BE2C (cell line): ENCODE results near the gene BEST4.
"Not testable (repeated sequence)": the region's sequence is repeated elsewhere in the genome, so short reads cannot be mapped to it uniquely, and the experiment has no call there.

Experiments
- DNase-seq: peaks from one replicate; pipeline ENCODE4 v3.0.0-alpha.2; 2020
- H3K27me3 ChIP-seq: fragments of 250-450 bp; sonication (Bioruptor Pico); 2 replicates; pipeline ENCODE4 v1.5.1; 2020; ENCODE audit warnings: mild to moderate bottlenecking
- H3K36me3 ChIP-seq: fragments of 250-450 bp; sonication (Bioruptor Pico); 2 replicates; pipeline ENCODE4 v1.5.1; 2020; ENCODE audit warnings: mild to moderate bottlenecking
- H3K4me1 ChIP-seq: fragments of 250-450 bp; sonication (Bioruptor Pico); 2 replicates; pipeline ENCODE4 v1.5.1; 2020
- H3K4me3 ChIP-seq: 2 replicates; pipeline ENCODE4 v1.5.1; 2011; ENCODE audit warnings: low read depth, low read length
- H3K9me3 ChIP-seq: fragments of 250-450 bp; sonication (Bioruptor Pico); 2 replicates; pipeline ENCODE4 v1.5.1; 2020
- CTCF ChIP-seq: IDR thresholded peaks from 2 replicates; pipeline ENCODE4 v1.5.1; 2012; ENCODE audit warnings: mild to moderate bottlenecking, low read depth, low read length

BEST4 gene

GRCh38 chr1:44812822-44813543 lies 25.0 kb upstream of the BEST4 start:
- peaks cover 7% of the 10 kb centered on the region for H3K4me1 ChIP-seq

GRCh38 chr1:44811234-44811633 lies 23.3 kb upstream of the BEST4 start:
- H3K9me3 ChIP-seq = no peaks in the 10 kb centered on the region
- H3K4me1 ChIP-seq = peaks cover 20% of the 10 kb centered on the region
- TF ChIP-seq CTCF = no peak
- no peaks in the 10 kb centered on the region for H3K36me3 ChIP-seq
- H3K4me3 ChIP-seq = no peak overlapping the region
- no peak for DNase-seq
- no peaks in the 10 kb centered on the region for H3K27me3 ChIP-seq

More at GRCh38 chr1:44812822-44813543, 25.0 kb upstream of the BEST4 start:
- no peak for DNase-seq
- Histone ChIP-seq H3K9me3 (no peaks in the 10 kb centered on the region), H3K4me3 (no peak overlapping the region), H3K27me3 (no peaks in the 10 kb centered on the region), H3K36me3 (no peaks in the 10 kb centered on the region)
- no peak for TF ChIP-seq CTCF

GRCh38 chr1:44810762-44811105 lies 22.8 kb upstream of the BEST4 start:
- H3K4me3 ChIP-seq, H3K9me3 ChIP-seq, H3K36me3 ChIP-seq, H3K27me3 ChIP-seq, DNase-seq: not testable (repeated sequence)
- peaks cover 20% of the 10 kb centered on the region for H3K4me1 ChIP-seq

- Histone ChIP-seq H3K27me3 (no peaks in the 10 kb centered on the region), H3K4me1 (peaks cover 20% of the 10 kb centered on the region), H3K9me3 (no peaks in the 10 kb centered on the region), H3K4me3 (no peak overlapping the region), H3K36me3 (no peaks in the 10 kb centered on the region)
- DNase-seq = no peak
- TF ChIP-seq CTCF = no peak
Observed at GRCh38 chr1:44810101-44810761, 22.3 kb upstream of the BEST4 start.

- no peaks in the 10 kb centered on the region for H3K27me3 ChIP-seq
- no peaks in the 10 kb centered on the region for H3K9me3 ChIP-seq
- no peak for TF ChIP-seq CTCF
- DNase-seq = no peak
- H3K4me3 ChIP-seq = no peak overlapping the region
- no peaks in the 10 kb centered on the region for H3K36me3 ChIP-seq
- H3K4me1 ChIP-seq = peaks cover 20% of the 10 kb centered on the region
Observed at GRCh38 chr1:44808938-44809917, 21.3 kb upstream of the BEST4 start.
